Colonic mucosa (tissue), 4 donors: ENCODE data around the gene LAMTOR2. TPM values are rescaled to one million over a fixed set of nuclear protein-coding genes. Genes with fewer than 3 reads are reported as not detected.

Experiments used
- DNase-seq: peaks from one replicate; pipeline ENCODE4 v3.0.0-alpha.2; 2020
- H3K27ac ChIP-seq: fragments of 200-600 bp; one replicate; pipeline ENCODE4 v1.8.0; 2021
- H3K27me3 ChIP-seq: fragments of 200-600 bp; one replicate; pipeline ENCODE4 v1.8.0; 2021
- H3K36me3 ChIP-seq: fragments of 200-600 bp; one replicate; pipeline ENCODE4 v1.8.0; 2021
- H3K4me1 ChIP-seq: fragments of 200-600 bp; one replicate; pipeline ENCODE4 v1.8.0; 2021; ENCODE audit warnings: mild to moderate bottlenecking
- H3K4me3 ChIP-seq: fragments of 200-600 bp; one replicate; pipeline ENCODE4 v1.8.0; 2021
- H3K9ac ChIP-seq, 2 donors: one replicate each; pipeline ENCODE4 v1.7.0; 2013; ENCODE audit warnings: control low read depth in 2 of 2, low read depth in 2 of 2, low read length in 2 of 2
- H3K9me3 ChIP-seq: fragments of 200-600 bp; one replicate; pipeline ENCODE4 v1.8.0; 2021
- CTCF ChIP-seq: fragments of 200-600 bp; IDR thresholded peaks from one replicate; pipeline ENCODE4 v1.8.0; 2022; ENCODE audit warnings: antibody characterized with exemption, mild to moderate bottlenecking
- intact Hi-C: fragments of 100-400 bp; cut with DNase I; formaldehyde crosslinking; loops from one replicate; pipeline ENCODE4 v1.14.1; 2022
- total RNA-seq, 2 donors: library from RNA; stranded (reverse); fragmentation: NEBNext Ultra II Directional in 1 of 2; extraction: Animal tissue kit (Norgen Biotek cat#: 25700) in 1 of 2; gene quantifications; one replicate each; pipeline ENCODE4 v1.2.1, GENCODE V29; 2021
- donor health status: healthy.
- donor health status: DM: no; HTN: no; CAD: no.
- donor health status: DM: no; HTN: no; CAD: no.

The LAMTOR2 gene
- total RNA-seq, 2 donors from 2014 or later: 69.4 to 83.9 TPM

GRCh38 chr1:156045076-156045475 lies 9.5 kb upstream of the LAMTOR2 start:
- H3K36me3 ChIP-seq: no peaks in the 10 kb centered on the region
- no peak overlapping the region for H3K4me3 ChIP-seq
- no peak overlapping the region for H3K27ac ChIP-seq
- H3K9me3 ChIP-seq: no peaks in the 10 kb centered on the region
- no peak overlapping the region for H3K9ac ChIP-seq
- intact Hi-C loops: no loop called here
- H3K4me1 ChIP-seq: no peaks in the 10 kb centered on the region
- no peak for DNase-seq
- TF ChIP-seq CTCF: no peak
- H3K27me3 ChIP-seq: no peaks in the 10 kb centered on the region

GRCh38 chr1:156048663-156049258 lies 5.8 kb upstream of the LAMTOR2 start:
- Histone ChIP-seq H3K27me3 (no peaks in the 10 kb centered on the region), H3K36me3 (no peaks in the 10 kb centered on the region), H3K4me1 (no peaks in the 10 kb centered on the region), H3K9me3 (no peaks in the 10 kb centered on the region), H3K4me3 (no peak overlapping the region), H3K27ac (no peak overlapping the region), H3K9ac (no peak overlapping the region)
- intact Hi-C loops: no loop called here
- TF ChIP-seq CTCF: no peak
- DNase-seq: no peak

- peaks cover 2% of the 10 kb centered on the region for H3K4me1 ChIP-seq
- intact Hi-C loops: no loop called here
- H3K27me3 ChIP-seq: no peaks in the 10 kb centered on the region
- no peaks in the 10 kb centered on the region for H3K36me3 ChIP-seq
- H3K9ac ChIP-seq: no peak overlapping the region
- no peak overlapping the region for H3K4me3 ChIP-seq
- no peak for TF ChIP-seq CTCF
- H3K27ac ChIP-seq: no peak overlapping the region
- H3K9me3 ChIP-seq: no peaks in the 10 kb centered on the region
- no peak for DNase-seq
These were observed 4.2 kb upstream of the LAMTOR2 start for GRCh38 chr1:156050376-156050775.

- Histone ChIP-seq H3K9ac (no peak overlapping the region), H3K4me1 (peaks cover 8% of the 10 kb centered on the region), H3K27me3 (no peaks in the 10 kb centered on the region), H3K9me3 (no peaks in the 10 kb centered on the region), H3K36me3 (no peaks in the 10 kb centered on the region), H3K27ac (no peak overlapping the region), H3K4me3 (no peak overlapping the region)
- intact Hi-C loops: no loop called here
- TF ChIP-seq CTCF: no peak
- DNase-seq: no peak
These were observed 3.4 kb upstream of the LAMTOR2 start for GRCh38 chr1:156051011-156051725.

GRCh38 chr1:156052862-156053767 lies 1.5 kb upstream of the LAMTOR2 start:
- DNase-seq: peak; percentile 68
- no peaks in the 10 kb centered on the region for H3K9me3 ChIP-seq
- H3K4me1 ChIP-seq: peaks cover 8% of the 10 kb centered on the region
- peak overlapping the region; percentile 69 to 76 for H3K9ac ChIP-seq
- peak overlapping the region; percentile 97 for H3K27ac ChIP-seq
- H3K36me3 ChIP-seq: no peaks in the 10 kb centered on the region
- intact Hi-C loops: no loop called here
- no peak for TF ChIP-seq CTCF
- no peaks in the 10 kb centered on the region for H3K27me3 ChIP-seq
- H3K4me3 ChIP-seq: peak overlapping the region; percentile 98
